Progenitor cell of endocrine pancreas (in vitro differentiated cells): ENCODE results near the gene MCM6. TPM values are rescaled to one million over a fixed set of nuclear protein-coding genes. Genes with fewer than 3 reads are reported as not detected.

ENCODE experiments used
- DNase-seq: peaks from one replicate; pipeline ENCODE4 v3.0.0; 2021; ENCODE audit warnings: low spot score; ENCODE audit not compliant: unreplicated experiment
- H3K27ac Mint-ChIP-seq: 2 replicates; pipeline ENCODE4 v1.8.0; 2021; ENCODE audit warnings: mild to moderate bottlenecking, moderate library complexity, mixed read lengths
- H3K27me3 Mint-ChIP-seq: 2 replicates; pipeline ENCODE4 v1.8.0; 2021; ENCODE audit warnings: mixed read lengths
- H3K36me3 Mint-ChIP-seq: 2 replicates; pipeline ENCODE4 v1.8.0; 2022; ENCODE audit warnings: mixed read lengths; ENCODE audit not compliant: insufficient read depth
- H3K4me1 Mint-ChIP-seq: 2 replicates; pipeline ENCODE4 v1.8.0; 2021; ENCODE audit warnings: low read depth, mixed read lengths
- H3K4me3 Mint-ChIP-seq: 2 replicates; pipeline ENCODE4 v1.8.0; 2021; ENCODE audit warnings: low read depth, mild to moderate bottlenecking, moderate library complexity, mixed read lengths
- H3K9me3 Mint-ChIP-seq: 2 replicates; pipeline ENCODE4 v1.8.0; 2021; ENCODE audit warnings: low read depth, mixed read lengths
- CTCF ChIP-seq: fragments of 200-600 bp; sonication (generic); IDR thresholded peaks from one replicate; pipeline ENCODE4 v1.5.0; 2021; ENCODE audit warnings: antibody characterized with exemption, mild to moderate bottlenecking; ENCODE audit not compliant: unreplicated experiment
- total RNA-seq: library from RNA; stranded (reverse); gene quantifications from 2 replicates; pipeline ENCODE4 v1.2.1, GENCODE V29; 2021

MCM6 gene
- total RNA-seq, 1 donor from 2014 or later, result 51.9 TPM

- Mint-ChIP-seq H3K27ac (peak overlapping the region; percentile 42), H3K36me3 (peaks cover 2% of the 10 kb centered on the region), H3K27me3 (peaks cover 9% of the 10 kb centered on the region), H3K4me1 (peaks cover 6% of the 10 kb centered on the region), H3K4me3 (no peak overlapping the region), H3K9me3 (no peaks in the 10 kb centered on the region)
- no peak for DNase-seq
- TF ChIP-seq CTCF, result no peak
Measured at GRCh38 chr2:135831180-135831812, 44.9 kb downstream of the MCM6 start.

- no peak for TF ChIP-seq CTCF
- Mint-ChIP-seq H3K27ac (no peak overlapping the region), H3K36me3 (peaks cover 2% of the 10 kb centered on the region), H3K4me3 (no peak overlapping the region), H3K27me3 (peaks cover 9% of the 10 kb centered on the region), H3K9me3 (no peaks in the 10 kb centered on the region), H3K4me1 (peaks cover 6% of the 10 kb centered on the region)
- DNase-seq, result no peak
Measured at GRCh38 chr2:135829378-135830135, 46.7 kb downstream of the MCM6 start.

GRCh38 chr2:135826544-135826943 is 49.7 kb downstream of the MCM6 start:
- H3K4me3 Mint-ChIP-seq, result no peak overlapping the region
- DNase-seq, result no peak
- TF ChIP-seq CTCF, result no peak
- no peak overlapping the region for H3K27ac Mint-ChIP-seq
- H3K4me1 Mint-ChIP-seq, result peaks cover 6% of the 10 kb centered on the region
- H3K9me3 Mint-ChIP-seq, result peaks cover 8% of the 10 kb centered on the region
- no peaks in the 10 kb centered on the region for H3K36me3 Mint-ChIP-seq
- peaks cover 9% of the 10 kb centered on the region for H3K27me3 Mint-ChIP-seq

- H3K4me3 Mint-ChIP-seq, result no peak overlapping the region
- H3K9me3 Mint-ChIP-seq, result peaks cover 8% of the 10 kb centered on the region
- TF ChIP-seq CTCF, result no peak
- H3K4me1 Mint-ChIP-seq, result no peaks in the 10 kb centered on the region
- DNase-seq, result no peak
- H3K27ac Mint-ChIP-seq, result no peak overlapping the region
- no peaks in the 10 kb centered on the region for H3K36me3 Mint-ChIP-seq
- H3K27me3 Mint-ChIP-seq, result peaks cover 4% of the 10 kb centered on the region
Measured at GRCh38 chr2:135825550-135826176, 50.6 kb downstream of the MCM6 start.

- Mint-ChIP-seq H3K36me3 (no peaks in the 10 kb centered on the region), H3K27ac (no peak overlapping the region), H3K27me3 (peaks cover 4% of the 10 kb centered on the region), H3K9me3 (peaks cover 8% of the 10 kb centered on the region), H3K4me1 (no peaks in the 10 kb centered on the region), H3K4me3 (no peak overlapping the region)
- TF ChIP-seq CTCF, result no peak
- DNase-seq, result no peak
Measured at GRCh38 chr2:135825131-135825530, 51.1 kb downstream of the MCM6 start.
